Endothelial cell of umbilical vein (primary cell): ENCODE data around the gene PTPN20.

Experiments used
- EZH2 ChIP-seq: IDR thresholded peaks from 2 replicates; pipeline ENCODE4 v1.6.1; 2012; ENCODE audit warnings: borderline replicate concordance, low read depth, mild to moderate bottlenecking, moderate library complexity, low read length, inconsistent platforms; ENCODE audit not compliant: severe bottlenecking
- FOS ChIP-seq: IDR thresholded peaks from 2 replicates; pipeline ENCODE4 v1.6.1; 2011; ENCODE audit warnings: mild to moderate bottlenecking, low read length, moderate library complexity, borderline replicate concordance; ENCODE audit not compliant: insufficient read depth
- GATA2 ChIP-seq: IDR thresholded peaks from 2 replicates; pipeline ENCODE4 v1.7.0; 2011; ENCODE audit warnings: low read depth, mild to moderate bottlenecking, moderate library complexity, mixed read lengths, low read length; ENCODE audit not compliant: insufficient read length, insufficient read depth
- JUN ChIP-seq: IDR thresholded peaks from 2 replicates; pipeline ENCODE4 v1.6.1; 2011; ENCODE audit warnings: borderline replicate concordance, low read depth; ENCODE audit not compliant: insufficient read length, insufficient read depth
- MYC ChIP-seq: IDR thresholded peaks from one replicate; pipeline ENCODE4 v1.6.1; 2011; ENCODE audit warnings: mild to moderate bottlenecking, low read depth, low read length
- POLR2A ChIP-seq: IDR thresholded peaks from 2 replicates; pipeline ENCODE4 v1.6.1; 2012; ENCODE audit warnings: low read depth, mild to moderate bottlenecking, control low read depth, low read length
- POLR2AphosphoS5 ChIP-seq: IDR thresholded peaks from 2 replicates; pipeline ENCODE4 v1.6.1; 2012; ENCODE audit warnings: low read depth, mild to moderate bottlenecking, control low read depth, low read length, moderate library complexity; ENCODE audit not compliant: insufficient read depth
- TF ChIP-seq, protein P1 (sequence below), 2 donors: IDR thresholded peaks; 1 replicate in 1 of 2; 2 replicates in 1 of 2; pipeline ENCODE4 v1.5.1; 2011; ENCODE audit warnings: low read length in 2 of 2, mild to moderate bottlenecking in 2 of 2, moderate library complexity in 2 of 2, control low read depth in 1 of 2, inconsistent platforms in 1 of 2, low read depth in 1 of 2; ENCODE audit not compliant: insufficient read depth in 1 of 2; ENCODE audit errors: extremely low read depth in 1 of 2
- TF ChIP-seq, protein P2 (sequence below): IDR thresholded peaks from 2 replicates; pipeline ENCODE4 v1.6.1; 2011; ENCODE audit not compliant: insufficient read depth, insufficient read length

DNA sequence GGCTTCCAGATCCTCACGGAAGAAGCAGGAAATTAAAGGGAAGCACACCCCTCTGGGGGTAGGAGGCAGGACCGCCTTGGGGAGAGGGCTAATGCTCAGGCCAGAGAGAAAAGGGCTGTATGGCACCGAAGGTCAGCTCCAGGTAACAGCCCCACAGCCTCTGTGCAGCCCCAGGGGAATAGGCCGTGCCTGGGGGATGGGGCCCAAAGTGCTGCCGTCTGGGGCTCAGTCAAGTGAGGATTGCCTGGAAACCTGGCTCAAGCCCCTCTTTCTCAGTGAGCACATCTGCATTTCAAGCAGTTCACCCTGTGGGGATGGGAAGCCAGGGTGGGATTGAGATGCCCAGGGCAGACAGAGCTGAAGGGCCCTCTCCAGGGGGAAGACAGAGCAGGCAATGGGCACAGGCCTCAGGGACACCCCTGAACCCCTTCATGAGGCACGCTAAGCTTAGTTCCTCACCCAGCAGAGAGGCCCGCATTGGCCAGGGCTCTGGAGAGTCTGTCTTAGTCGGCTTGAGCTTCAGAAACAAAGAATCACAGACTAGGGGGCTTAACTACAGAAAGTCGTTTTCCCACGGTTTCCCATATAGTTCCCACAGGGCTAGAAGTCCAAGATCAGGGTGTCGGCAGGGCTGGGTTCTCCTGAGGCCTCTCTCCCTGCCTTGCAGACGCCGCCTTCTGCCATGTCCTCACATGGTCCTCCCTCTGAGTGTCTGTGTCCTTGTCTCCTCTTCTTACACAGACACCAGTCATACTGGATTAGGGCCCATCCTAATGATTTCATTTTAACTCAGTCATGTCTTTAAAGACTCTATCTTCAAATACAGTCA is 118.2 kb downstream of the PTPN20 start:
- TF ChIP-seq, protein P1, sequence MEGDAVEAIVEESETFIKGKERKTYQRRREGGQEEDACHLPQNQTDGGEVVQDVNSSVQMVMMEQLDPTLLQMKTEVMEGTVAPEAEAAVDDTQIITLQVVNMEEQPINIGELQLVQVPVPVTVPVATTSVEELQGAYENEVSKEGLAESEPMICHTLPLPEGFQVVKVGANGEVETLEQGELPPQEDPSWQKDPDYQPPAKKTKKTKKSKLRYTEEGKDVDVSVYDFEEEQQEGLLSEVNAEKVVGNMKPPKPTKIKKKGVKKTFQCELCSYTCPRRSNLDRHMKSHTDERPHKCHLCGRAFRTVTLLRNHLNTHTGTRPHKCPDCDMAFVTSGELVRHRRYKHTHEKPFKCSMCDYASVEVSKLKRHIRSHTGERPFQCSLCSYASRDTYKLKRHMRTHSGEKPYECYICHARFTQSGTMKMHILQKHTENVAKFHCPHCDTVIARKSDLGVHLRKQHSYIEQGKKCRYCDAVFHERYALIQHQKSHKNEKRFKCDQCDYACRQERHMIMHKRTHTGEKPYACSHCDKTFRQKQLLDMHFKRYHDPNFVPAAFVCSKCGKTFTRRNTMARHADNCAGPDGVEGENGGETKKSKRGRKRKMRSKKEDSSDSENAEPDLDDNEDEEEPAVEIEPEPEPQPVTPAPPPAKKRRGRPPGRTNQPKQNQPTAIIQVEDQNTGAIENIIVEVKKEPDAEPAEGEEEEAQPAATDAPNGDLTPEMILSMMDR (IDR thresholded peaks at IDR 0.05; ENCODE audit: extremely low read depth in 1 of 2, insufficient read depth in 1 of 2, low read depth in 1 of 2, low read length in 2 of 2) = no peak
- TF ChIP-seq EZH2 (no peak), POLR2A (no peak), POLR2AphosphoS5 (no peak), JUN (no peak), MYC (no peak), GATA2 (no peak), FOS (no peak)
- TF ChIP-seq, protein P2, sequence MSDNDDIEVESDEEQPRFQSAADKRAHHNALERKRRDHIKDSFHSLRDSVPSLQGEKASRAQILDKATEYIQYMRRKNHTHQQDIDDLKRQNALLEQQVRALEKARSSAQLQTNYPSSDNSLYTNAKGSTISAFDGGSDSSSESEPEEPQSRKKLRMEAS = no peak
